AG04449 (cell line): ENCODE data around the gene TTC23L.

Source experiments
- CTCF ChIA-PET: fragments of 350-600 bp; formaldehyde crosslinking; extraction: SDS; loops from one replicate; lab custom pipeline; 2021; ENCODE audit warnings: antibody characterized with exemption; lab: Yijun Ruan, JAX
- POLR2A ChIA-PET: fragments of 400-600, 350-600 bp; formaldehyde crosslinking; extraction: SDS; loops from one replicate; lab custom pipeline; 2020; ENCODE audit warnings: antibody characterized with exemption, inconsistent platforms; lab: Yijun Ruan, JAX
- DNase-seq: peaks from one replicate; pipeline ENCODE4 v3.0.0-alpha.2; 2010; ENCODE audit warnings: low read depth, low spot score
- H3K4me3 ChIP-seq: 2 replicates; pipeline ENCODE4 v1.5.1; 2011; ENCODE audit warnings: low read depth, mild to moderate bottlenecking, control low read depth, low read length
- CTCF ChIP-seq: IDR thresholded peaks from one replicate; pipeline ENCODE4 v1.5.1; 2011; ENCODE audit warnings: mild to moderate bottlenecking, moderate library complexity, low read length, control low read depth, inconsistent platforms; ENCODE audit not compliant: insufficient read depth; ENCODE audit errors: missing control alignments

TTC23L gene

DNA sequence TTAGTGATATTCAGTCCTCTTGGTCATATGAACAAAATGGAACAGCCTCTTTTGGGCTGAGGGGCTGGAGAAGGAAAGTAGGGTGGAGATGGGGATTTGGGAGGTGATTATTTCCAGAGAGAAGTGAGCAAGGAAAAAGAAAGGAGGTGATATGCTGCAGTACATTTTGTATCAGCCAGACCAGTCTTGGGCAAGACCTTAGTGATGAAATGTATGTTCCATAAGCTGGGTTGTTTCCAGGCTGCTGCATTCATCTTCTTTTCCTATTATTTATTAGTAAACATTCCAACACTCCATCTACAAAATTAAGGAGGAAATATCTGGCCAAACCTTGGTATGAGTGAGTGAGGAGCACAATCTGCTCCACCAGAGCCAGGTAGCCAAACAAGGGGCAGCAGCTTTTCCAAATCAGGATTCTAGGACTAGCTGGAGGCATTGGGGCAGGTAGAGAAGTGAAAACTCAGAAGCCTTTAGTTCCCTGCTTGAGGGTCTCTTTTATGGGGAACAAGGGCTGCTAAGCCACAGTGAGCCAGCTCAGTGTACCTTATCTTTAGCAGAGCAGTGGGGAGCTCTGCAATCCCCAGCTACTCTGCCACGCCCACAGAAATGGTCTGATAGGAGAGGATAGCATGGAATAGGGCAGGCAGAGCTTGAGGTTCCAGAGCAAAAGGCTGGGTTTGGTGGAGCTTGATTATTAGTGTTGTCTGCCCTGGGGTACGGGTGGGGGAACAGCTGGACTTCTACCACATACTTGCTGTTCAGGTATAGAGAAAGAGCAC lies 56.9 kb downstream of the TTC23L start:
- CTCF ChIA-PET, result interaction anchor here (0.7 to 18.8 kb wide), 7 partner anchors 11 to 417 kb away, joined by 3 to 687 read pairs (median 3); no protein-coding TSS in a partner anchor
- POLR2A ChIA-PET, result no interaction called here
- no peak for TF ChIP-seq CTCF
- H3K4me3 ChIP-seq, result no peak overlapping the region
- DNase-seq, result no peak

- POLR2A ChIA-PET, result no interaction called here
Observed at GRCh38 chr5:34897646-34898045, 58.7 kb downstream of the TTC23L start.

GRCh38 chr5:34898258-34898895 lies 59.4 kb downstream of the TTC23L start:
- no peak overlapping the region for H3K4me3 ChIP-seq
- DNase-seq, result peak; percentile 38
- POLR2A ChIA-PET, result no interaction called here
- peak; percentile 76 for TF ChIP-seq CTCF
- CTCF ChIA-PET, result interaction anchor here (0.6 to 18.8 kb wide), 67 partner anchors 9 to 438 kb away, joined by 3 to 687 read pairs (median 4); partner anchors contain the start of genes BRIX1, RAD1 and TTC23L

More at GRCh38 chr5:34897646-34898045, 58.7 kb downstream of the TTC23L start:
- CTCF ChIA-PET, result interaction anchor here (0.6 to 18.8 kb wide), 49 partner anchors 8 to 431 kb away, joined by 3 to 687 read pairs (median 5); partner anchors contain the start of genes BRIX1, RAD1 and TTC23L
- no peak for TF ChIP-seq CTCF
- H3K4me3 ChIP-seq, result no peak overlapping the region
- no peak for DNase-seq

- ChIA-PET CTCF (interaction anchor here (0.6 to 18.8 kb wide), 55 partner anchors 8 to 438 kb away, joined by 3 to 687 read pairs (median 5); partner anchors contain the start of genes BRIX1, RAD1 and TTC23L), POLR2A (no interaction called here)
- H3K4me3 ChIP-seq, result no peak overlapping the region
- no peak for DNase-seq
- no peak for TF ChIP-seq CTCF
Observed at GRCh38 chr5:34899066-34899465, 60.1 kb downstream of the TTC23L start.

DNA sequence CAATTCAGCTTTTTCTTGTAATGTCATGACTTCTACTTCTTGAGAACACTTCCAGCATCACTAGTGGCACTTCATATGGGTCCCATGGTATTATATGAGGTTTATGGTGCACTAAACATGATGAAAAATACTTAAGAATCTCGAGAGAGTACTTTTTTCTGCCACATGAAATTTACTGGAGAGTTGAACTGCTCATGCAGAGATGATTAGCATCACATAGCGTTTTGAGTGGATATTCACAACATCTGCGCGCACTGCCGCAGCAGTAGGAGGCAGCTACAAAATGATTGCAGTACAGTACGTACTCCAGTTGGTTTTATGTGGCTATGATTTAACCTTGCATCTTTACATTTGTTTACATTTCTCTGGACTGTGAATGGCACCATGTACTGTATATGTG lies 61.7 kb downstream of the TTC23L start:
- no peak overlapping the region for H3K4me3 ChIP-seq
- TF ChIP-seq CTCF, result no peak
- ChIA-PET POLR2A (no interaction called here), CTCF (interaction anchor here (1.0 to 18.8 kb wide), 5 partner anchors 9 to 422 kb away, joined by 3 to 687 read pairs (median 3); no protein-coding TSS in a partner anchor)
- DNase-seq, result no peak

DNA sequence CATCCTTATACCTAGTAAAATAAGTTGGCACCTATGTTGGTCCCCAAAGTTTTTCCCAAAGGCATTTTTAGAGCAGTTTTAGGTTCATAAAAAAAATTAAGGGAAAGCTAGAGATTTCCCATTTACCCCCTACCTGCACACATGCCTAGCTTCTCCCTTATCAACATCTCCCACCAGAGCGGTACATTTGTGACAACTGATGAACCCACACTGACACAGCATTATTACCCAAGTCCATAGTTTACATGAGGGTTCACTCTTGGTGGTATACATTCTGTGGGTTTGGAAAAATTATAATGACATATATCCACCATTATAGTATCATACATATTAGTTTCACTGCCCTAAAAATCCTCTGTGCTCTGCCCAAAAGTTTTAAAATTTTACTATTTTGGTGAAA lies 64.3 kb downstream of the TTC23L start:
- DNase-seq, result no peak
- no peak for TF ChIP-seq CTCF
- ChIA-PET CTCF (interaction anchor here (1.0 to 18.8 kb wide), 5 partner anchors 9 to 425 kb away, joined by 3 to 687 read pairs (median 6); partner anchors contain the start of genes BRIX1 and RAD1), POLR2A (interaction anchor here (1.1 kb wide), 1 partner anchor 12 kb away, joined by 3 read pairs; the partner anchor contains the start of genes BRIX1 and RAD1)
- H3K4me3 ChIP-seq, result no peak overlapping the region
